CD4-positive, alpha-beta T cell (primary cell): ENCODE data around the gene GAS7. TPM values are rescaled to one million over a fixed set of nuclear protein-coding genes. Genes with fewer than 3 reads are reported as not detected.

Experiments
- ATAC-seq: fragments of 200-7000 bp; cut with Tn5 transposase; one replicate; pipeline ENCODE4 v1.10.0; 2022; ENCODE audit warnings: mild to moderate bottlenecking; ENCODE audit not compliant: poor library complexity
- CTCF ChIA-PET: fragments of 350-600 bp; sonication (Branson Sonifier 250); formaldehyde crosslinking; loops from one replicate; lab custom pipeline; 2021; ENCODE audit warnings: antibody characterized with exemption, inconsistent platforms; lab: Charles Lee
- POLR2A ChIA-PET: fragments of 350-600 bp; sonication (Branson Sonifier 250); formaldehyde crosslinking; loops from one replicate; lab custom pipeline; 2021; ENCODE audit warnings: antibody characterized with exemption, inconsistent platforms; lab: Charles Lee
- DNase-seq, 14 experiments: peaks; one replicate each; pipeline ENCODE4 v3.0.0-alpha.2; 2013 to 2020; ENCODE audit warnings: mixed read lengths in 2 of 14
- H3K27ac ChIP-seq, 2 donors: one replicate each; pipeline versions ENCODE4 v1.5.1 to v1.7.0; 2013; ENCODE audit warnings: low read length in 2 of 2, low read depth in 1 of 2, mild to moderate bottlenecking in 1 of 2
- H3K27me3 ChIP-seq, 2 experiments: 1 replicate in 1 of 2; 2 replicates in 1 of 2; pipeline versions ENCODE4 v1.6.1 to v1.7.0; 2013; ENCODE audit warnings: low read length in 2 of 2, control low read depth in 1 of 2, mild to moderate bottlenecking in 1 of 2, moderate library complexity in 1 of 2; ENCODE audit not compliant: insufficient read depth in 2 of 2, control insufficient read depth in 1 of 2
- H3K36me3 ChIP-seq: one replicate; pipeline ENCODE4 v1.6.1; 2013; ENCODE audit warnings: low read length, control low read depth; ENCODE audit not compliant: insufficient read depth
- H3K4me1 ChIP-seq: one replicate; pipeline ENCODE4 v1.6.1; 2013; ENCODE audit warnings: low read length, control low read depth; ENCODE audit not compliant: insufficient read depth
- H3K4me3 ChIP-seq: one replicate; pipeline ENCODE4 v1.5.1; 2013; ENCODE audit warnings: mild to moderate bottlenecking, low read length, moderate library complexity
- H3K9me3 ChIP-seq, 2 experiments: 1 replicate in 1 of 2; 2 replicates in 1 of 2; pipeline versions ENCODE4 v1.6.1 to v1.7.0; 2013; ENCODE audit warnings: low read length in 2 of 2, mild to moderate bottlenecking in 2 of 2, control low read depth in 1 of 2, moderate library complexity in 1 of 2; ENCODE audit not compliant: control insufficient read depth in 1 of 2, insufficient read depth in 1 of 2
- H3K27ac Mint-ChIP-seq: one replicate; pipeline ENCODE4 v1.8.0; 2020; ENCODE audit warnings: mixed read lengths
- H3K27me3 Mint-ChIP-seq: one replicate; pipeline ENCODE4 v1.8.0; 2021; ENCODE audit warnings: mixed read lengths
- H3K36me3 Mint-ChIP-seq: one replicate; pipeline ENCODE4 v1.8.0; 2021; ENCODE audit warnings: low read depth, mixed read lengths
- H3K4me1 Mint-ChIP-seq: one replicate; pipeline ENCODE4 v1.8.0; 2021; ENCODE audit warnings: low read depth, mixed read lengths
- H3K4me3 Mint-ChIP-seq: one replicate; pipeline ENCODE4 v1.8.0; 2020; ENCODE audit warnings: mild to moderate bottlenecking, mixed read lengths
- H3K9me3 Mint-ChIP-seq: one replicate; pipeline ENCODE4 v1.8.0; 2020; ENCODE audit warnings: mixed read lengths
- CTCF ChIP-seq: fragments of 200-600 bp; IDR thresholded peaks from one replicate; pipeline ENCODE4 v1.8.0; 2022; ENCODE audit warnings: antibody characterized with exemption, mild to moderate bottlenecking
- intact Hi-C, 2 experiments: fragments of 100-400 bp; cut with DNase I in 1 of 2; cut with micrococcal nuclease in 1 of 2; formaldehyde crosslinking; loops; one replicate each; pipeline versions ENCODE4 v1.15.1 to v1.9.0; 2023 to 2025; cut with DNase I, micrococcal nuclease
- total RNA-seq, 174 experiments: library from RNA in 2 of 174; stranded (reverse) in 2 of 174; gene quantifications; one replicate each; pipeline ENCODE4 v1.2.3 and lab custom pipeline; 2021 to 2026

Gene GAS7
- total RNA-seq, 2 experiments from 2014 or later = 1.8 to 3.4 TPM

DNA sequence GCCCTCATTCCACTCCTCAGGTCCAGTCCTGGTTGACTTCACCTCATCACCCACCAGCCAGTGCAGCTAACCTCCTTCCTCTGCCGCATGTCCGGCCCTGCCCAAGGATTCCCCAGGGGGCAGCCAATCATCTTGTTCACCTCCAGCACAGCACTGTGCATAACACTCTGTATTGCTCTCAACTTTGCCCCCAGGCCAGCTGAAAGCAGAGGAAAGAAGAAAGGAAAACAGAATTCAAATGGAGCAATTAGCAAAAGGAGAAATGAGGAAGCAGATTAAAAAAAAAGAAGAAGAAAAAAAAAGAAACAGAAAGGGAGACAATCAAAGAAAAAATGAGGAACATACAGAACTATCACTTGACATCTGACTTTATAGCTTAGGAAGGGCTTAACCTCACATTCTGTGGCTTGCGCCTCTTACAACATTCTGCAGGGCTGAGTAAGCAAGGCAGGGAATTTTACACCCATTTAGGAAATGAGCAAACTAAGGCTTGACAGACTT, 26.1 kb downstream of the GAS7 start:
- H3K36me3 Mint-ChIP-seq = no peaks in the 10 kb centered on the region
- DNase-seq = peak in 2 of 14 experiments; percentile 53 to 57
- intact Hi-C loops = no loop called here
- no peaks in the 10 kb centered on the region for H3K9me3 Mint-ChIP-seq
- no peak for TF ChIP-seq CTCF
- no peak overlapping the region for H3K4me3 ChIP-seq
- no peak overlapping the region for H3K27ac ChIP-seq
- ChIA-PET POLR2A (no interaction called here), CTCF (no interaction called here)
- peaks cover 20% of the 10 kb centered on the region for H3K4me1 Mint-ChIP-seq
- no peaks in the 10 kb centered on the region for H3K9me3 ChIP-seq
- H3K36me3 ChIP-seq = no peaks in the 10 kb centered on the region
- no peak overlapping the region for H3K27ac Mint-ChIP-seq
- peaks cover 21% of the 10 kb centered on the region for H3K27me3 Mint-ChIP-seq
- peaks cover 0 to 2% of the 10 kb centered on the region in 2 experiments for H3K27me3 ChIP-seq
- ATAC-seq = no peak
- H3K4me1 ChIP-seq = peaks cover 3% of the 10 kb centered on the region
- H3K4me3 Mint-ChIP-seq = peak overlapping the region; percentile 9

- Mint-ChIP-seq H3K27ac (no peak overlapping the region), H3K9me3 (no peaks in the 10 kb centered on the region), H3K36me3 (no peaks in the 10 kb centered on the region), H3K4me3 (no peak overlapping the region), H3K4me1 (peaks cover 20% of the 10 kb centered on the region), H3K27me3 (peaks cover 21% of the 10 kb centered on the region)
- H3K4me3 ChIP-seq = no peak overlapping the region
- intact Hi-C loops = no loop called here
- H3K27ac ChIP-seq = no peak overlapping the region
- H3K27me3 ChIP-seq = peaks cover 0 to 2% of the 10 kb centered on the region in 2 experiments
- CTCF ChIA-PET = no interaction called here
- H3K36me3 ChIP-seq = no peaks in the 10 kb centered on the region
- peaks cover 3% of the 10 kb centered on the region for H3K4me1 ChIP-seq
- peak; percentile 34 for ATAC-seq
- POLR2A ChIA-PET = no interaction called here
- DNase-seq = peak in 2 of 14 experiments; percentile 18 to 34
- H3K9me3 ChIP-seq = no peaks in the 10 kb centered on the region
- no peak for TF ChIP-seq CTCF
These were observed 26.8 kb downstream of the GAS7 start for GRCh38 chr17:10171581-10171981.

DNA sequence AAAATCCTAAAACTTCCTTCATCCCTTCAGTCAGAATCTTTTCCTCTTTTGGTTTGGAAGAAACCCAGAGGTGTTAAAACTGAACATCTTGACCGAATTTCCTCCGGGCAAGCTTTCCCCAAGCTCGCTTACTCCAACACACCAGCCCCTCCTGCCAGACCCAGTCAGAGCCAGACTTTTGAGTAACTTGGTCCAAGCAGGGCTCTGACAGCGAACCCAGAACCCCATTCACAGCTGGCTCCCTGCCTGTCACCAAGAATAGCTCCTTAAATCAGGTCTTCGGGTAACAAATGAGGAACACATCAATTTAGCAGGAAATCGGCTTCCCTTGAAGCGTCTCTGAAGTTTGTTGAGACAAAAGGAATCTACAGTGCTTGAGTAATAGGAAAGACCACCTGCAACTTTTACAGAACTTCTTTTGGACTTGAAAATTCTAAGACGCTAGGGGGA, 27.3 kb downstream of the GAS7 start:
- H3K9me3 Mint-ChIP-seq = no peaks in the 10 kb centered on the region
- TF ChIP-seq CTCF = no peak
- POLR2A ChIA-PET = no interaction called here
- H3K27me3 Mint-ChIP-seq = peaks cover 21% of the 10 kb centered on the region
- H3K9me3 ChIP-seq = no peaks in the 10 kb centered on the region
- ATAC-seq = no peak
- H3K4me3 ChIP-seq = no peak overlapping the region
- no peak for DNase-seq
- peaks cover 3% of the 10 kb centered on the region for H3K4me1 ChIP-seq
- intact Hi-C loops = no loop called here
- no peaks in the 10 kb centered on the region for H3K36me3 ChIP-seq
- no peak overlapping the region for H3K4me3 Mint-ChIP-seq
- H3K27ac ChIP-seq = no peak overlapping the region
- H3K27ac Mint-ChIP-seq = no peak overlapping the region
- CTCF ChIA-PET = no interaction called here
- H3K36me3 Mint-ChIP-seq = no peaks in the 10 kb centered on the region
- peaks cover 20% of the 10 kb centered on the region for H3K4me1 Mint-ChIP-seq
- H3K27me3 ChIP-seq = peaks cover 0 to 2% of the 10 kb centered on the region in 2 experiments
